HepG2 (cell line): Measurements from ENCODE around the gene KIF3C. TPM values are rescaled to one million over a fixed set of nuclear protein-coding genes. Genes with fewer than 3 reads are reported as not detected.
"Not testable (repeated sequence)": the region's sequence is repeated elsewhere in the genome, so short reads cannot be mapped to it uniquely, and the experiment has no call there.

Source experiments
- ARID5B ChIP-seq: IDR thresholded peaks from 2 replicates; pipeline ENCODE4 v1.4.0; 2020; ENCODE audit warnings: mild to moderate bottlenecking, missing genetic modification reagents
- ATF3 ChIP-seq: sonication (generic); formaldehyde crosslinking; IDR thresholded peaks from 2 replicates; pipeline ENCODE4 v1.4.0; 2020; ENCODE audit warnings: missing genetic modification reagents
- ATF7 ChIP-seq, 2 experiments: fragments of 450-650 bp in 1 of 2; sonication (generic) in 1 of 2; formaldehyde crosslinking in 1 of 2; IDR thresholded peaks; 2 replicates each; pipeline versions ENCODE4 v1.4.0 to v1.6.1; 2016 to 2020; ENCODE audit warnings: antibody characterized with exemption in 1 of 2, mild to moderate bottlenecking in 1 of 2, missing genetic modification reagents in 1 of 2
- CEBPB ChIP-seq: IDR thresholded peaks from 2 replicates; pipeline ENCODE4 v1.6.1; 2011; ENCODE audit warnings: low read depth, low read length, improper control_type of control experiment, borderline replicate concordance
- ELF1 ChIP-seq: sonication (generic); formaldehyde crosslinking; IDR thresholded peaks from 2 replicates; pipeline ENCODE4 v1.4.0; 2020; ENCODE audit warnings: missing genetic modification reagents
- EP300 ChIP-seq, 3 experiments: sonication (generic) in 1 of 3; formaldehyde crosslinking in 1 of 3; IDR thresholded peaks; 2 replicates each; pipeline versions ENCODE4 v1.5.1 to v1.6.1; 2011 to 2020; ENCODE audit warnings: low read depth in 2 of 3, low read length in 2 of 3, borderline replicate concordance in 1 of 3, improper control_type of control experiment in 1 of 3, mild to moderate bottlenecking in 1 of 3, missing genetic modification reagents in 1 of 3, moderate library complexity in 1 of 3
- FOXA3 ChIP-seq: IDR thresholded peaks from 2 replicates; pipeline ENCODE4 v1.6.1; 2016; ENCODE audit warnings: missing genetic modification reagents, missing compliant biosample characterization
- GATAD2A ChIP-seq: IDR thresholded peaks from 2 replicates; pipeline ENCODE4 v1.6.1; 2016
- HDAC1 ChIP-seq: sonication (generic); formaldehyde crosslinking; IDR thresholded peaks from 2 replicates; pipeline ENCODE4 v1.5.1; 2020; ENCODE audit warnings: mild to moderate bottlenecking, missing genetic modification reagents
- HMG20A ChIP-seq: IDR thresholded peaks from 2 replicates; pipeline ENCODE4 v1.6.1; 2016; ENCODE audit warnings: borderline replicate concordance
- HNF4A ChIP-seq: sonication (generic); formaldehyde crosslinking; IDR thresholded peaks from 2 replicates; pipeline ENCODE4 v1.4.0; 2020; ENCODE audit warnings: missing genetic modification reagents
- KDM2A ChIP-seq: sonication (generic); formaldehyde crosslinking; IDR thresholded peaks from 2 replicates; pipeline ENCODE4 v1.4.0; 2020; ENCODE audit warnings: low read depth, missing genetic modification reagents, borderline replicate concordance
- PATZ1 ChIP-seq: sonication (generic); formaldehyde crosslinking; IDR thresholded peaks from 2 replicates; pipeline ENCODE4 v1.4.0; 2020; ENCODE audit warnings: missing genetic modification reagents
- RXRB ChIP-seq: IDR thresholded peaks from 2 replicates; pipeline ENCODE4 v1.6.1; 2016; ENCODE audit warnings: borderline replicate concordance, missing genetic modification reagents, missing compliant biosample characterization
- SALL1 ChIP-seq: sonication (generic); formaldehyde crosslinking; IDR thresholded peaks from 2 replicates; pipeline ENCODE4 v1.8.0; 2022; ENCODE audit warnings: mild to moderate bottlenecking, missing genetic modification reagents
- SOX13 ChIP-seq, 3 experiments: fragments of 450-650 bp in 1 of 3; sonication (generic) in 1 of 3; formaldehyde crosslinking in 1 of 3; IDR thresholded peaks in 2 of 3; conservative IDR thresholded peaks in 1 of 3; 2 replicates each; pipeline versions ENCODE4 v1.5.0 to v1.6.1; 2016 to 2020; ENCODE audit warnings: antibody characterized with exemption in 1 of 3, mild to moderate bottlenecking in 1 of 3, missing compliant biosample characterization in 1 of 3, missing genetic modification reagents in 1 of 3, moderate library complexity in 1 of 3
- SOX5 ChIP-seq: IDR thresholded peaks from 2 replicates; pipeline ENCODE4 v1.6.1; 2016; ENCODE audit warnings: borderline replicate concordance
- THAP11 ChIP-seq: IDR thresholded peaks from 2 replicates; pipeline ENCODE4 v1.6.1; 2016; ENCODE audit warnings: missing biosample characterization, missing genetic modification reagents
- ZMYM2 ChIP-seq: sonication (generic); formaldehyde crosslinking; IDR thresholded peaks from 2 replicates; pipeline ENCODE4 v1.8.0; 2022; ENCODE audit warnings: mild to moderate bottlenecking, missing genetic modification reagents
- ZNF331 ChIP-seq: sonication (generic); formaldehyde crosslinking; IDR thresholded peaks from 2 replicates; pipeline ENCODE4 v1.4.0; 2020; ENCODE audit warnings: missing genetic modification reagents
- ZNF512 ChIP-seq: sonication (generic); formaldehyde crosslinking; IDR thresholded peaks from 2 replicates; pipeline ENCODE4 v1.4.0; 2020; ENCODE audit warnings: mild to moderate bottlenecking, missing genetic modification reagents
- polyA plus RNA-seq, 8 experiments: library from polyadenylated mRNA; depleted of rRNA in 3 of 8; stranded (reverse) in 7 of 8; unstranded in 1 of 8; fragments of >200 nt; fragmentation: Illumina TruSeq in 4 of 8; extraction: Trizol in 4 of 8; gene quantifications; 2 replicates each; pipeline versions ENCODE4 v1.2.1 to v1.2.3, GENCODE V29; 2011 to 2016; ENCODE audit warnings: low read depth in 4 of 8, missing spikeins in 1 of 8, mixed read lengths in 1 of 8; ENCODE audit not compliant: insufficient read depth in 1 of 8
- total RNA-seq, 5 experiments: library from RNA; depleted of rRNA; stranded (reverse); fragments of >200 nt; fragmentation: Illumina TruSeq; extraction: Trizol; gene quantifications; 2 replicates each; pipeline ENCODE4 v1.2.3, GENCODE V29; 2016; ENCODE audit warnings: low read depth in 1 of 5

The KIF3C gene
- total and polyA plus RNA-seq, 2 of the 13 experiments (the other 11 are each of a cell fraction or from before 2014, with no cell fraction given), result 3.6 to 4.9 TPM

- TF ChIP-seq RXRB (CRISPR knock-in tag) (0 out of 2 replicates have a peak, but pooled peaks have one; percentile 28), KDM2A (peak; percentile 49; the same call in 1 of the 2 replicates), SALL1 (CRISPR knock-in tag) (peak; percentile 59), EP300 (IDR thresholded peaks at IDR 0.05; ENCODE audit: low read depth in 2 of 2, low read length in 2 of 2) (peak in 1 of 2 experiments; percentile 41; a peak in 1 of 4 replicates), EP300 (CRISPR knock-in tag; IDR thresholded peaks at IDR 0.05; ENCODE audit: borderline replicate concordance) (peak; percentile 33; the same call in 1 of the 2 replicates), ZNF512 (CRISPR knock-in tag) (peak; percentile 10; the same call in 1 of the 2 replicates), FOXA3 (peak; percentile 36; the same call in 1 of the 2 replicates), THAP11 (CRISPR knock-in tag) (peak; percentile 37; the same call in 1 of the 2 replicates), ELF1 (0 out of 2 replicates have a peak, but pooled peaks have one; percentile 6), HDAC1 (CRISPR knock-in tag) (peak; percentile 46; the same call in 1 of the 2 replicates), GATAD2A (CRISPR knock-in tag) (peak; percentile 81), SOX5 (CRISPR knock-in tag) (peak; percentile 29; the same call in 1 of the 2 replicates), PATZ1 (CRISPR knock-in tag) (peak; percentile 28; the same call in 1 of the 2 replicates), ZMYM2 (0 out of 2 replicates have a peak, but pooled peaks have one; percentile 34), HMG20A (CRISPR knock-in tag) (peak; percentile 47; the same call in 1 of the 2 replicates), ZNF331 (CRISPR knock-in tag) (peak; percentile 17; the same call in 1 of the 2 replicates), ATF3 (CRISPR knock-in tag) (peak; percentile 98), CEBPB (peak; percentile 96), HNF4A (peak; percentile 67), ATF7 (IDR thresholded peaks at IDR 0.05) (peak; percentile 81), ARID5B (CRISPR knock-in tag) (peak; percentile 74), SOX13 (CRISPR knock-in tag; conservative IDR thresholded peaks at IDR 0.05 in 1 of 2, IDR thresholded peaks at IDR 0.05 in 1 of 2) (peak in 1 of 2 experiments; percentile 45; a peak in 1 of 4 replicates)
- not testable (repeated sequence) for TF ChIP-seq ATF7 (CRISPR knock-in tag; IDR thresholded peaks at IDR 0.05); SOX13 (IDR thresholded peaks at IDR 0.05)
Measured at GRCh38 chr2:25999406-25999805, 17.1 kb upstream of the KIF3C start (continued).
